Embryonic facial prominence (tissue), 1 donor: Measurements from ENCODE around the gene ARHGAP24.

Source experiments
- DNase-seq: peaks from one replicate; pipeline ENCODE4 v3.0.0-alpha.2; 2016; ENCODE audit errors: extremely low spot score

The ARHGAP24 gene

DNA sequence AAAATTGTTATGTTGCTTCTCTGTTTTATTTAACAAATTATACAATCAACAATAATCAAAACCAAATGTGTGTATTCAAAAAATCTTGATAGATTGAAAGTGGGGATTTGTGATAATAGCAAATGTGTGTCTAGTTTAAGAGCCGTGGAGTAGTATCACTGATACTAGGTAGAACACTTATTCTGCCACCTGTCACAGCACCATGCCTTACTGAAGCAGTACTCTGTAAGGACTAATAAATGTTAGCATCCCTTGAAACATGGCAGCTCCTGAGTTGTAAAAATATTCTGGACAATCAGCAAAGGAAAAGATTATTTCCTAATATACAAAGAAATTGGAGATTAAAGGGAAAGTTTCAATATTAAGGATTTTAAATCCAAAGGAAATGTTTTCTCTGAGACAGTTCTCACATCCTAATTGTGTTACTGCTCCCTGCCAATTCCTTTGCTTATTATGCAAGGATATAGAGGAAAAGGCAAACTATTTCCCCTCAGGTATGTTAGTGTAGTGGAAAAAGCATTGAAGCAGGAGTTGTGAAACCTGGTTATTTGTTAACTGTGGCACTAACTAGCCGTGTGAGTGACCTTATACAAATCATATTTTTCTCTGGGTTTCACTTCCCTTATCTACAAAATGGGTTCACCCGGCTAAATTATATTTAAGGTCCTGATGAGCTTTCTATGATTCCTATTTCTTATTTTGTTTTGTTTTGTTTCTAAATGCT is 303.1 kb downstream of the ARHGAP24 start:
- DNase-seq: no peak

DNA sequence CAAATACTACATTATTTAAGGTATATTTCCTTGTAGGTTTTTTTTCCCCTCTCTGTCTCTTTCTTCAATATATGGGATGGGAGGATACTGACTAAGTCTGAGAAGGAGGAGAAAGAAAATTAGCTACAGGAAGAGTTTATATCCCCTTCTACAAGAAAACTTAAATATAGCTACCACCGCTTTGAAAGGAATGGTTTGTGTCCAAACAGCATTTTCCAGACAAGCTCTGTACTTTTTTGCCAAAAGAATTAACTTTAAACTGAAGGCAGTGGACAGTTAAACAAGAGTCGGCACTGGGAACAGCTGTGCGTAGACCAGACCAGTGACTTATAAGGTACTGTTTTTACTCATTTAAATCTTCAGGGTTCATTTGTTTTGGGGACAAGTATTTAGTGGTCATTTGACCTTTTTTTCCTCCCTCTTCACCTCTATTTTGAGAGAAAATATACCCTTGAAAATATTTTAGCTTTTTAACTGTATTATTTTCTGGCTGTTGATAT is 303.7 kb downstream of the ARHGAP24 start:
- no peak for DNase-seq

DNA sequence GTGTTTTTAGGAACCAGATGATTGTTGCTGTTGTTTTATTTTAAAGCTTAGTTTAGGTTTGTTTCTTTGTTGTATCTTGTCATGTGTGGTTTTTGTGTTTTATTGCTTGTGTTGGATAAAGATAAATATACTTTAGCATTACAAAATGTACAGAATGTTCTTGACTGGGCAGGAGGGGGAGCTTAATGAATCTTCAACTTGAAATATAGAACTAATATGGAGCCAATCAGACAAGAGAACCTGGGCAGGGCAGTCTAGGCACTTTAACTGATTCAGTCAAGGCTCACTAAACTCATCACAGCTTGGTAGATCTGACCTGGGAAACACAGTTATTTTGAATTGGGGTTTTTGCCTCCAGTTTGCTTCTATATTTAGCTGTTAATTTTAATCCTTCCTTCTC is 304.2 kb downstream of the ARHGAP24 start:
- DNase-seq: no peak

DNA sequence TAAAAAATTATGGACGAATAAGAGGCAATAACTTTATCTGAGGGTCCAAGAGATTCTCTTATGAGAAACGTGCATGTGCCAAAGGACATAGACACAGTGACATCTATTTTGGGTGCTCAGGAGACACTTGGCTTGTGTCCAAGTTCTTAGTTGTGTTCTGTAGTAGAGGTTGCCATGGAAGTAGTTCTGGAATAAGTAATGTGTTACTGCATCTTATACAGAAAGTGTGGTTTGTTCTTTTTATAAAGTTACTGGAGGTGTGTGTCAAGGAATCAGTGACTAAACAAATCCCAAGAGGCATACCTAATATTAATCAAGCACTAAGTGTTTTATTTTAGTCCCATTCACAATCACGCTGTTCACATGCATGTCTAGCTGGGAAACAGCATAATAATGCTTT is 305.7 kb downstream of the ARHGAP24 start:
- no peak for DNase-seq

DNA sequence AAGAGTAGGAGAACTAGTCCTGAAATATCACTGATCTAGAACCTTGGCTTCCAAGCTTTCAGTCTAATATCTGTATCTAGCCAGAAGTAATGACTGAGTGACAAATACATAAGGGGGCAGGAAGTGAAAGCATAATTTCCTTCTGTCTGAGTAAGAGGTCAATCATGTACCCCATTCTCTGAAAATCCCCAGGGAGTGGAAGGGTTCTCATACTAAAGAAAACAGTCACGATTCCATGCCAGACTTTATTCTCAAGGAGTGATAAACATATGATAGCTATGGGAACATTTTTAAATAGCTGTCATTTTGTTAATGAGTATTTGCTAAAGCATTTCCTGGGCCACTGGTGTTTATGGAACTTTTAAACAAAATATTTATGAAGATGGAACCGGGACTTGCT is 308.5 kb downstream of the ARHGAP24 start:
- DNase-seq: no peak

DNA sequence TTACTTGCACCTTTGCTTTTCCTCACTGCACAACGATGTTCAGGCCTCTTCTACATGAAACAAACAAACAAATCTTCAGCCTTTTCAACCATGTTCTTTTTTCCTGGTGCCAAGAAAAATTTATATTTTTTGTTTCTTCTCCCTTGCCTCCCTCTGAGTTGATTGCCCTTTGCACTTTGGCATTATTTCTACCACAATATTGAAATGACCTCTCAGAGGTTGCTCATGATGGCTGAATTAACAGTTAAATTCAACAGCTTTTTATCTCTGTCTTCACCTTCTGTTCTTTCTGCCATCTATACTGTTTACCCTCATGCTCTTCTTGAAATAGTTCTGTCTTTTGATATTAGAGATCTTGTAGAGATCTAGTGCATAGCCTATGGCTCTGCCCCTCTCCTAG is 308.9 kb downstream of the ARHGAP24 start:
- DNase-seq: no peak

DNA sequence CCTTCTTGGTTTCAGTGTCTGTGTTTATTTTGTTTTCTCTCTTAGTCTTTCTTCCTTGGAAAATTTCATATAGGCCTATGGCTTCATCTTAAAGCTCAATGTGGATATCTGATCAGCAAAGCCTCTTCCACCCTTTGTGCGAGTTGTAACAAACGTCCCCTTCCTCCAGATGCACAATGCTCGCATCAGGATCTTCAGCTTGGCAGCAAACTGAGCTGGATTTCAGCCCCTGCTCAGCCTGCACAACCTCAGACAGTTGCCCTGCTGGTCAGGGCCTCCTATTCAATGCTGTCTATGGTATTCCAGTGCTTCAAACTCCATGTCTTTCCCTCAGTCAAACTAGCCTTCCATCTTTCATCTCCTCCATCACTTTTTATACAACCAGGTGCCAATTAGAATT is 309.4 kb downstream of the ARHGAP24 start:
- DNase-seq: no peak

DNA sequence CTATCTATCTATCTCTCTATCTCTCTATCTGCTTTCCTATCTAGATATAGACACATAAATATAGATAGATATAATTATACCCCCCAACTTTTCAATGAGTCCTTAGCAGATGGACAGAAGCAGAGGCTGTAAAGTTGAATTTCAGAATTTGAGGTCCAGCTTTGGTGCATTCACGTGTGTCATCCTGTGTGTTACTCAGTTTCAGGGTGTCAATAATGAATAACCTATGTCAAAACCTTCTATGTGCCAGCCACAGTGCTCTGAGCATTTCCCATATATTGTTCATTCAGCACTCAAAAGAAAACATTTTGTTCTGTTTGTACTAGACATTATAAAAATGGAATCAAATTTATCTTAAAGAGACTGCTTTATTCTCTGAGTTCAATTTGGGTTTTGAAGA is 310.0 kb downstream of the ARHGAP24 start:
- no peak for DNase-seq

DNA sequence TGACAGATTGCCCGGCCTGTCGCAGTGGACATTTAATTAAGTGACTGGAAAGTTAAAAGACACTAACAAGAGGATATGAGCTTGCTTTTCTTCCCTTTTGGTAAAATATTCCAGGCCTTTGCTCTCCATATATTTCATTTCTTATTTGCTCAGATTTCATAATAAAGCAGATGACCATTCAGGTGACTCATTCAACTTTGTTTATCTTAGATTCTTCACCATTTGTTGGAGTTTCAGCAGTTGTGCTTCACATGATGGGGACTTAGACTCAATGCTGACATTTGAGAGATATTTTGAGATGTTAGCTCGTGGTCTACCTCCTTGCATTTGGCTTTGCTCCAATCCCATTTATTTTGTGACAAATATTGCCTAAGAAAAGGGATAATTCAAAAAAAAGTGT is 312.2 kb downstream of the ARHGAP24 start:
- no peak for DNase-seq

DNA sequence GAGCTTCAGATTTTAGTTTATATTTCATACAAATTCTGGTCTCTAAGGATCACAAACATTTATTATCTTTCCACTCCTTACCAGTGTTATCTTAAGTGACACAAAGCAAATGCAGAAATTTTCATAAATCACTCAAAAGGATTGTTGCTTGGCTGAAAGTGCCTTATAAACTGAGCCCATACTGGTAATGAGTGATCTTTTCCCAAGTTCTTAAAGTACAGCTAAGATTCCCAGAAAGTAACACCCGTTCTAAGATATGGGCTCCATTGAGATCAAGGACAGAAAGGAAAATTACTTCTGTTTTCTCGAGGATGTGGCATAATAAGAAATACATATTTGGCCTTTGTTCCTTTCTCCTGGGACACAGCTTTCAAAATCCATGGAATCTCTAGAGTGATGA is 313.7 kb downstream of the ARHGAP24 start:
- no peak for DNase-seq

DNA sequence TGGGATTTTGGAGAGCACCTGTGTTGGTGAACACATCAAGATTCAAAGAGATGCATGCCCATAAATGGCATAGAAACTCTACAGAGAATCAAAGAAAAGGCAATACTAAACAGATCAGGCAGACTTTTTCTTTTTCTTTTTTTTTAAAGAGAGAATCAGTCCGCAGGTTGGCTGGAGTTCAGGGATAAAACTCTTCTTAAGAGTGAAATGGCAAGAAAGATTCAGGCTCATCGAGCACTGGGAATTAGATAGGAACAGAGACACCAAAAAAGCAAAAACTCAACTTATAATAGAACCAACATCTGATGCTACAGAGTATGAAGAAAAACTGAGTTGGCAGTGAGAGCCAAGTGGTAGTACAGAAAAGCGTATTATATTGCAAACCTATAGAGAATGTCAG is 314.3 kb downstream of the ARHGAP24 start:
- no peak for DNase-seq

DNA sequence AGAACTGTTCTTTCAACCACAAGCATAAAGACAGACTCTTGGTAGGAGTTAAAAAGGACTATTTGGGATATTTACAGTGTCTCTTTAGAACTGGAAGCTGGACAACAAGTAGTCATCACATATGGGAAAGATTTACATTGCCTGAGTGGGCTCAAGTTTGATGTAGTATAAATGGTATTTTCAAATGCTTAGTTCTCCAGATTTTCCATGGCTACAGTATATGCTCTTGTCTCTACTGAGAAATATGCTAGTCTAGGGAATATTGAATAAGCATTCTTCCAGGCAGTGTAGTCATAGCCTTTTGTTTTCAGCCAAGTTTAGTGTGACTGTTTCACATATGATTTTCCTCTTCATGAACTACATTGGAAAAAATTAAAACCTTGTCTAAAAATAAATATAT is 315.6 kb downstream of the ARHGAP24 start:
- peak; percentile 71 for DNase-seq

DNA sequence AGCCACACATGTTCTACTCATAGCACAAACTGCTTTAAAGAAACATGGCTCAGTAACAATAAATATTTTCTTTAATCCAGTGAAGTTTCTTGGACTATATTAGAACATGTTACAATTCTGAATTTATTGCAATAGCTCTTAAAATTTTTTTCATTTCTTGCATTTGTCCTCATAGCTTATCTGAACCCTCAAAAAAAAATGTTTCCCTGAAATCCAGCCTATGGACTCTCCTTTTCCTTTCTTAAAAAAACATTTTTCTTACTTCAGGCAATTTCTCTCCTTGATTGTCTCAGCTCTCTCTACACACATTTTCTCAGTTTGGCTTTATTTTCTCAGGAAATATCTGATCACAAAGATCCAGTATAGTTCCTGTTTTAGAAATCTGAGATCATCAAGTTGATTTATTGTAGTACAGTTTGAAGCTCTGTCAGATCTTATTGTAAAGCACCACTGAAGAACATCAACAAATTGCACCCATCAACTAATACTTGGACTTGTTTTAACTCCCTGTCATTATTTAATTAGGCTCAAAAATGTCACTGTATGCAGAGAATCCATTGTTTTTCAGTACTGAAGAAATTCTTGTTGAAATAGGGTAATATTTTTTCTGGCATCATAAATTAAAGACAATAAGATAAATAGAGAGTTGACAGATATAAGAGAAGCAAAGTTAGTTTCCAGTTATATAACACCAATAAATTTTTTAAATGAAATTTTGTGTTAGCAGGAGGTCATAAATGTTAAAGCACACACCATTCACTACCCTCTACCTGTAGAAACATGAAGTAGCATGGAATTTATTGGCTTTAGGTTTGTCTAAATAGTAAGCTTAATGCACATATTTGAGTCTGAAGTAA is 317.7 kb downstream of the ARHGAP24 start:
- DNase-seq: no peak

DNA sequence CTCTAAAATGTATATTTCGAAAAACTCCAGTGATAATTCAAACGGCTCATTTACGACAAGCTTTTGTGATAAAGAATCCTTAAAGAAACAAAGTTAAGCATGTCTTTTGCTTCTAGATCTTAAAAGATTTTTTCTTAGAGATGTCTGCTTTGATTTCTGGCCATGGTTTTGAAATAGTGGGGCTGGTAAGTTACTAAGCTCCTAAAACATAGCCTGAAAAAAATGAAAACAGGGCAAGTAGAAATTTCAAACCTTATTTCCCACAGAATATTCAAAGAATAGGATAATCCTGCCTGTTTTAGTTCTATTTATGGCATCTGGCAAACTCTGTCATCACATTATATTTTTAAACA is 318.3 kb downstream of the ARHGAP24 start:
- DNase-seq: no peak

DNA sequence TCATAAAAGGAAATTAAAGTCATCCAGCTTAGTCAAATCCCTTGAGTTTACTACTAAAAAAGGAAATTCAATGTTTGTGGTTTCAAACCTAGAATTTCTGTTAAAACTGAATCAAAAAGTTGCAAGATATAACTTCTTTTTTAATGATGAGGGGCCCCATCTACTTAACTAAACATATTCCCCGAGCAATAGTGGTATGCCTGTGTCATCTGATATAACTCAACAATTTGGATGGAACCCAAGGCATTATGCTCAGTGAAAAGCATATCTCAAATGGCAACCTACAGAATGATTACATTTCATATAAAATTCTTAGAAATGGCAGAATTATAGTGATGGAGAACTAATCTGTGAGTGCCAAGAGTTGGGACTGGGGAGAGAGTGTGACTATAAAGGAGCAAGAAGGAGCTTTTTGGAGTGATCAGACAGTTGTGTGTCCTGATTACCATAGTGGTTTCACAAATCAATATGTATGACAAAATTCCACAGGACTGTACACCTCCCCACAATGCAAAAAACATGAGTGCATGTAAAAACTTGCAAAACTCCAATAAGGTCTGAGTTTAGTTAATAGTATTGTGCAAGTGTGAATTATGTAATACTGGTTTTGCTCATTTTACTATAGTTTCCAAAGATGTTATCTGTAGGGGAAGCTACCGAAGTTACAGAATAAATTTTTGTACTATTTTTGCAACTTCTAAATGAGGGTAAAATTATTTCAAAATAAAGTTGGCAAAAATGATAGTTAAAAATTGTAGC is 323.2 kb downstream of the ARHGAP24 start:
- no peak for DNase-seq

DNA sequence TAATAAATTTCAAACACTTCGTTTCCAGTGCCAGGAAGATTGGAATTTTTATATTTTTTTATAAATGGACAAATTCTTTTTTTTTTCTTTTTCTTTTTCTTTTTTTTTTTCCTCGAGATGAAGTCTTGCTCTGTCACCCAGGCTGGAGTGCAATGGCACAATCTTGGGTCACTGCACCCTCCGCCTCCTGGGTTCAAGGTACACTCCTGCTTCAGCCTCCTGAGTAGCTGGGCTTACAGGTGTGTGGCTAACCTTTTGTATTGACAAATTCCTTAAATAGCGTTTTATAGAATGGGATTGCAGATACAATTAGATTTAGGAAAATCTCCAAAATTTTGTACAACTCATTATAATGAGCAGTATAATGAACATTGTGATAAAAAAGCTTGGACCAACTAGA is 328.9 kb downstream of the ARHGAP24 start:
- no peak for DNase-seq

DNA sequence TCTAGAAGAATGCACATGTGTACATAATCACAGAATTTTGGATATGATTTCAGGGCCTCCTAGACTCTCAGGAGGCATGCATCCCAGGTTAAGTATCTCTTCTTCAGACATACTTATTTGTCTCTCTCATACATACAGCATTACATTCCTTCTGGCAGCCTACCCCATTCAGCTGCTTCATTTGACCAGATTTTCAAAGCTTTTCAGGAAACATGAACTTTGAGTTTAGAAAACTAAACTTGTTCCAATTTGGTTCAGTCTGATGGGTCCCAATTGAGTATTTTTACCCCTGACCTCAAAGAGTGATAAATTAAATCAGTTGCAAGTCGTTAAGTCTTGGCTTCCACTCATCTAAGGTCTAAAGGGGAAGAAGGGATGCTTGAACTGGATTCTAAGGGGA is 330.9 kb downstream of the ARHGAP24 start:
- no peak for DNase-seq

DNA sequence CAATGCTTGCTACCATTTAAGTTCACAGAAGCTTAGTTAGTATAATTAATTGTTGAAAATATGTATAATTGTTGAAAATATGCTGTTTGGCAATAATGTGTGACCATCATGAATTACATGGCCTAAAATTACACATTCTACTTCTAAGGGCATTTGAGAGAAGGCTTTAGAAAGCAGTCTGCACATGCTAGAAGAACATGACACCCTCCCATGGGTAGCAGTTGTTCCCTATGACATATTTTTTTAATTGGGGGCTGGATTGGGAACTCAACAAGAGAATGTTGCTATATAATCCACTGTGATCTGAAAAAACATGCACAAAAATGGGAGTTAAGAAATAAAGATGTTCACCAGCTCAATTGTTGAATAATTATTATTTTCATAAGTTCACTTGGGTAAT is 331.4 kb downstream of the ARHGAP24 start:
- no peak for DNase-seq

DNA sequence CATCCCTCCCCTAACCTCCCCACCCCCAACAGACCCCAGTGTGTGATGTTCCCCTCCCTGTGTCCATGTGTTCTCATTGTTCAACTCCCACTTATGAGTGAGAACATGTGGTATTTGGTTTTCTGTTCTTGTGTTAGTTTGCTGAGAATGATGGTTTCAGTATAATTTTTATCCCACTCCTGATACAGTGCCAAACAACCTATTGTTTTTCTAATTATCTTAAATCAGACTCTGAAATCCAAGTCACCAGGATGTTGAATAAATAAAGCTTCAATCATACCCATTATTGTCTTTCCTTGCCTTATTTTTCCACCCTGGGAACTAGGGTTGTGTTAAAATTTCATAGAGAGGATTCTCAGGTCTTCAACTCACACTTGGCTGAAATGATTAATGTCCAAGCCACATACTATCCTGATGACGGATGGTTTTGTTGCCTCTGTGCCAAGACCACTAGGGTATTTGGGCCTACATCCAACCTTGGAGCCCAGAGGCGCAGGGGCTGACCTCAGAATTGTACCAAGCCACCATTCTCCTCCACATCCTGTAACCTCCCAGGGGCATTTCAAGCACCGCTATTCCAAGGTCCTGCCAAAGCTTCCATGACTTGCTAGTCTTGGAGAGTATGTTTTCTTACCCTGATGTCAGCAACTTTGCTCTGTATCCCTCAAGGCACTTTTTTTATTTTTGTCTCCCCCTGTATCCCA is 332.4 kb downstream of the ARHGAP24 start:
- no peak for DNase-seq

DNA sequence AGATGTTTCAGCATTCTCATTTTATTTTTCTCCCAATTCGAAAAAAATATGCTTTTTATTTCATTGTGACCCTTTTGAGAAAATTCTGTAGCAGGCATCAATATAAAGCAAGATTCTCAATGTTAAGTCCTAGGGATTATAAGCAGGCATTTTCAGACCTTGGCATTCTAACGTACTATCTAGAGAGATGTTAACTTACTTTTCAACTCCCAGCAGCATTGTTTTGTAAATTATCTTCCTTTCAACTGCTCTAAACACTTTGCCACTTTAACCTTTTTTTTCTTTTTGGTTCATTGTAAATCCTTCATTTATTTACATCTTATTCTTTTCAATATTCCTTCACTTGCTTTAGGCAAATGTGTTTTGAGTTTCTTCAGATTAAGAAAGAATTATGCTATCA is 333.2 kb downstream of the ARHGAP24 start:
- no peak for DNase-seq

DNA sequence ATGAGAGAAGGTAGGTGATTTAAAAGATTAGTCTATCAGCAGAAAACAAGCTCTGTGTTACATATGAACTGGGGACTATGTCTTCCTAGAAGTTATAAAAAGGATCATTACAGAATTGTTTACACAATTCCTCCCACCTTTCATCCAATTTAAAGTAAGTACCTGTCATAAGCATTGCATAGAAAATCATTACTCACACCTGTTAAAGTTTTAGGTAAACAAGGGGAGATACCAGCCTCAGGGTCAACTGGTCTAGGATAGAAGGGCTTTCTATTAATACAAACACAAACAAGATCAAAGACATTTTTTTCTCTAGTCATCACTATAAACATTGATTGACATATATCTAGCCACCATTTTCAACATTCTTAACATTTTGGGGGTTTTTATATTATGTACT is 333.9 kb downstream of the ARHGAP24 start:
- no peak for DNase-seq

DNA sequence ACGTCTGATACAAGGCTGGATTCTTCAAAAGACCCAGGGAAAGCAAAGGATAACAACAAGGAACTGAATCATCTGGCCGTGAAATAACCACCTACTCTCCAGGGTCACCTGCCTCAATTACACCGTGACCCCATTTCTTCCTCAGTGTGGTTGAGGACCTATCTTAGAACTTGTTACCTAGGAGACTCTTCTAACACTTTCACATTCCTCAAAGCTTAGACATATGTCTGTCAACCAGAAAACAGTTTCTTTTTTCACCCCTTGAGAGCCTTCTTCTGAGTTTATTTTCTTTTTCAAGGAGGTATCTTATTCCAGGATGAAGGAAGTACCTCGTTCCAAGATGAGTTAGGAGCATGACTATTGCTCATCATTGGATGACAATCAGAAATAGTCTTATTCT is 337.8 kb downstream of the ARHGAP24 start:
- DNase-seq: no peak
